ENCODE results near the gene TMEM92.

GRCh38 chr17:50274897-50275221 is 593 bp downstream of the TMEM92 start:
- no peak for TF ChIP-seq USF2 (IDR thresholded peaks at IDR 0.05; ENCODE audit: low read depth, low read length)
- no peak for TF ChIP-seq USF2 (CRISPR knock-in tag; IDR thresholded peaks at IDR 0.05; ENCODE audit: borderline replicate concordance)
- TF ChIP-seq NR2C2 (CRISPR knock-in tag; IDR thresholded peaks at IDR 0.05; ENCODE audit: borderline replicate concordance): no peak
- TF ChIP-seq POLR2A (IDR thresholded peaks at IDR 0.05; ENCODE audit: insufficient read depth in 1 of 2, low read depth in 2 of 2, low read length in 2 of 2): no peak
- no peak for TF ChIP-seq ZNF607 (CRISPR knock-in tag; IDR thresholded peaks at IDR 0.05; ENCODE audit: borderline replicate concordance)
- no peak for TF ChIP-seq SMC3 (IDR thresholded peaks at IDR 0.05; ENCODE audit: low read length)
- TF ChIP-seq ATF3 (CRISPR knock-in tag; IDR thresholded peaks at IDR 0.05): no peak
